HG03159 (cell line): ENCODE results near the gene SAV1.

ENCODE experiments used
- ATAC-seq: cut with Tn5 transposase; IDR thresholded peaks from one replicate; pipeline ENCODE4 v1.9.1; 2021; ENCODE audit warnings: mild to moderate bottlenecking, moderate library complexity; ENCODE audit not compliant: unreplicated experiment

SAV1 gene

DNA sequence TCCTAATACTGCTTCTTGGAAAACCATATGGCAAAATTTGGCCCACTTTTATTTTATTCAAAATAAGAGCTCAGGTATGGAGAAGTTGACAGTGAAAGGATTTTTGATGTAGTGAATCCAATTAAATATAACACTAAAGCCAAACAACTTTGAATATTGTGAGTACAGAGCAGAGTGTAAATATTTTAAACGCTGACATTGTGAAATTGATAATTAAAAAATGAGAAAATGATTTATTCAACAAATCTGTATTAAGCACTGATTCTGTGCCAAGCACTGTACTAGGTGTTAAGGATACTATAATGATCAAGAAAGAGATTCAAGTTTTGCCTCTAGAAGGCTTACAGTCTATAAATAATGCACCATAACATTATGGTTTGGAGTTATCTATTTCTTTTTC lies 57.6 kb downstream of the SAV1 start:
- ATAC-seq, result no peak

DNA sequence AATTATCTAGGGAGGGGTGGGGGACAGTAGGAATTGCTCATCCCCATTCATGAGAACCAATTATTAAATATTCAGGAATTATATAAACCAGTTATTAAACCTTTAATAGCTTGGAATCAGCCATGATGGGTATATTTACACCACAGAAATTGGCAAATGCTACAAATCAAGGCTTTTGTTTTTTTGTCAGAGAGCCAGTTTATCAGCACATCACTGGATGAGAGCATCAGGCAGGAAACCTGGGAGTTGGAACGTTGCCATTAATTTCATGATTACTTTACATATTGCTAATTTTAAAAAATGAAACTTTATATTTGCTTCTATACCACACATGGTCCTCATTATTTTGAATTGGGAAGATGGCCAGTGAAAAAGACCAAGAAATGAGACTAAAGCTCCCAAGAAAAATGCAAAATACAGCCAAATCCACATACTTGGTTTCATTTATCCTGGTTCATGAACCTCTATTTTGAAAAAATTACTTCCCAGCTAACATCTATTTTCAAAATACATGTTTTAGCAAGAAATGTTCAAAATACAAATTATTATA lies 59.7 kb downstream of the SAV1 start:
- no peak for ATAC-seq

DNA sequence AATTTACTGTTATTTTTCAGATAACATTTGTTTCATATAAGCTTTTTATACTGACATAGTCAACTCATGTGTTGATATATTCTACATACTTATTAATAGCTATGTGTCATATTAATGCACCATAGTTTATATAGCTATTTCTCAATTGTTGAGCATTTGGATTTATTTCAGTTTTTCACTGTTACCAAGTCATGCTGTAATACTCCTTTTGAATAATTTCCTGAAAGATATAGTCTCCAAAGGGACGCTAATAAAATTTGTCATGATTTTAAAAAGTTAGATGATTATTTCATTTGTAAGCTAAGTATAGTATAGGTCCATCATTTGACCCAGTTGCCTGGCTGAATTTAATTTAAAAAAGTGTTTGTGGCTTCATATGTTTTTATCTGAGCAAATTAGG lies 60.3 kb downstream of the SAV1 start:
- no peak for ATAC-seq

DNA sequence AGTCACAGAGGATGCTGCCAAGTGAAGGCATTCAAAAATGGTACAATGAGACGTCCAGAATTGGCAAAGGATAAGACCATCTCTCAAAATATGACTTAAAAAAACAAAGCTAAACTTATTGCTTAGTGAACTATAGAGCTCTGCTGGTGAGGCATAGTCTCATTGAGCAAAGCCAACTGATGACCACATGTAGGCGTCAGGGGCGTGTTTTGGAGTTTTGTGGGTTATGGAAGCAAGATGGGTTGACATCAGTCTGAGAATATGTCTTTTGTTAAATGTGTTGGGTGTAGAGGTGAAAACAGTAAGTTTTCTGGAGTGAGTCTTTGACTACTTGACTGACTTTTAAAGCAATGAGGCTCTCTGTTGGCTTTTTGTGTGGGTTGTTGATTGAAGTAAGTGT lies 60.9 kb downstream of the SAV1 start:
- ATAC-seq, result no peak

DNA sequence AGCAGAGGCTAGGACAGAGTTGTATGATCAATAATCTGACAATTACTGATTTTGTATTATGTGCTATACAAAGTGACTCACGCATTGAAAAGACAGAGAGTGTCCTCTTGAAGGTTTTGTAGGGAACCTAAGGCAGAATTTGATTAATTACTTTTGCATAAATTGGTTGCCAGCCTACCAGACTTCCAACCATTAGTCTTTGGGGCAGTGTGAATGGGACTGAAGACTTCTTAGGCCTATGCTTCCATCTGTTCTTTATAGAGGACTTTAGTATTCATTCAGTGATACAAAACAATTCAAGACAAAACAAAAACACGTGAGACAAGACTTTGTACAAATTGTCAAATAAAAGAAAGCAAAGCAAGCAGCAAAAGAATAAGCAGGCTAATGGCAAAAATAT lies 61.6 kb downstream of the SAV1 start:
- no peak for ATAC-seq

DNA sequence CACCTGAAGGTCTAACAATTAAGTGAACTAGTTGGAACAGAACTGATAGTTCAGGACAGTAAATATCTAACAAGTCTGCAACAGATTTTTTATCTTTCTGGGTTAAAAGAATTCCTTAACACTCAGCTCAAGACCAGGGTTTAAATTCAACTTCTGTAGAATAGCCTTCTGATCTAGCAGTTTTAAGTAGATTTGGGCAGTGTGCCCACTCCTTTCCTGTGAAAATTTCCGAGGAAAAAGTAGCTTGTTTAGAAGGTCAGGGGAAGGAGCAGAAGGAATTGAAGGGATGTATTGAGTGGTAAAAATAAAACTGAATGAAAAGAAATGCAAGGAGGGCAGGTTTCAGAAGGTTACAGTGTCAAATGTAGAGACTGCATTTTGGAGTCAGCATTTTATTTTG lies 62.3 kb downstream of the SAV1 start:
- no peak for ATAC-seq

DNA sequence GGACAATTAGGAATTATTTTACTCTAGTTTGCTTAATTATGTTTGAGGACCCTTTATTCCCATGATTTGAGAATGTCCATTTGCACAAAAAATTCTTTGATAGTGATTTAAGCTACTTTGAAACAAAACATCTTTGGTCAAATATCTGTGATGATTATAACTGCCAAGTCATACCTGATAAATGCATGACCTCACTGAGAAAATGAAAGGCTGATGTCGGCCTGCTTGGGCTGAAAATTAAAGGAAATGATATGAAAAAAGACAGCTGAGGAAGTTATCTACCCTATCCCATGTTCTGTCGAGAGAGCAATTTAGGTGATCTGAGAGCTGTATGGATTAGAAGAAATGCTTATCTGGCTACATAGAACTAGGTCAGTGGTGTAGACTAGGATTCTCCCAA lies 64.5 kb downstream of the SAV1 start:
- no peak for ATAC-seq

DNA sequence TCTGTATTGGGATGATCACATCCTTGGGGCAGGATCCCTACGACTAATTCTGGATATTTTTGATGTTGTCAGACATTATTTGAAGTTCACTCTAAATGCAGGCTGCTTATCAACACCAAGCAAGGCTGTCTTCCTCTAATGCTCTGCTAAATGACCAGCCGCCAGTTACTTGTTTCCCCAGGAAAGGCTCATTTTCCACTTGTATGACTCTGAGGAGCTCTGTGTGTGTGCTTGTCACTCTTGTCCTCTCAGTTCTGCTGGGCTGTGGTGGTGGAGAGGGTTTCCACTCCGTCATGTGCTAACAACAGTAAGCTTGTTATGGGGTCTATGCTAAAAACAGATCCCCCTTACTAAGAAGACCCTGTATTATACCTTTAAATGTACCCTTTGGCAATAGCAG lies 66.1 kb downstream of the SAV1 start:
- no peak for ATAC-seq

DNA sequence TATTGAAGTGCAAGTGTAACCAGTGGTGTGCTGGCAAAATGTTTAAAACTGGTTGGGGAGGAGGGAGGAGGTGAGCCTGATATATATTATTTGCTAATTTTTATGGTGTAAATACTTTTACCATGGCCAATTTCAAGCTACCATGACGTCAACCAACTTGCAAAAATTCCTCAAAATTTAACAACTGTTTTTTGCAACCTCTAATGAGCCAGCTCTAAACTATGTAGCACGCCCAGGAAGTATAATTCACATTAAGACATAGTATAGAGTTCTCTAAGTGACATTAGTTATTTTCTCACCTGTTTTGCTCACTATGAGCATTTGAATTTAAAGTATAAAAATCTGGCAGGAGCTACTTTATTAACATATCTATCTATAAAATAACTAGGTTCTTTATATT lies 66.7 kb downstream of the SAV1 start:
- no peak for ATAC-seq

DNA sequence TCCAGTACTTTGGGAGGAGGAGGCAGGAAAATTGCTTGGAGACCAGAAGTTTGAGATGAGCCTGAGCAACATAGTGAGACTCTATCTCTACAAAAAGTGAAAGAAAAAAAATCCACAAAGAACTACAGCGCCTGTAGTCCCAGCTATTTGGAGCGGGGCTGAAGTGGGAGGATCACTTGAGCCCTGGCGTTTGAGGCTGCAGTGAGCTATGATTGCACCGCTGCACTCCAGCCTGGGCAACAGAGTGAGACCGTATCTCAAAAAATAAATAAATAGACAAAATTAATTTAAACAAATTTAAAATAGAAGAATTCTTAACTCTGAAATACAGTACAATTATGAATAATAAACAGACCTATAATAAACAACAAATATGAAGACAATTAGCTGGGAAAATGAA lies 67.3 kb downstream of the SAV1 start:
- no peak for ATAC-seq

DNA sequence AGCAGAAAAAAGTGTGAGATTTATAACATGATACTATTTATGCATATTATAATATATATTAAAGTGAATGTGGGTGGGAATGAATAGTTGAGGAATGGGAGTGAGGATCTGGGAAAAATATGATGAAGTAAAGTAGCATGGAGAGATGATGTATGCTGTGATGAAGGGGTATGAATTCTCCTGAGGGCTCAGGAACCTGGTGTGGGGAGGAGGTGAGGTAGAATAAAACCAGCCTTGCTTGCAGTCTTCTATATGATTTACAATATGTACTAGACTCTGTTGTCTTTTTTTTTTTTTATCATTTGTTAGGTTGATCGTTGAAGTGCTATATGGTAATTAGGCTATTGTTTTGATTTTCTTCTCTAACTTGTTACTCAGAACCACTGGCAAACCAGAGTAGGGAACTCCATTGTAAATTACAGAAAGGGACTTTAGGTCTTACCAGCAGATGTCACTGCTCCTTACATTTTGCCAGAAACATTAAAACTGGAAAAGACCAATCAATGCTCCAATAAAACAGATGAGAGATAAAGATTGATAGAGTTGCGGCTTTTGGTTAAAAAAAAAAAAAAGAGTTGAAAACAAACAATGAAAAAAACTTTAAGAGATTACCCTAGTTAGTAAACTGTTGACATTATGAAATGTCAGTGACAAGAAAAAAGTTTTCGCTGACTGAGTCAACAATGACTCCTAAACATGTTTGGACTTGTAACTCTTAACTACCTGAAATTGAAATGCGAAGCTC lies 68.2 kb downstream of the SAV1 start:
- no peak for ATAC-seq

DNA sequence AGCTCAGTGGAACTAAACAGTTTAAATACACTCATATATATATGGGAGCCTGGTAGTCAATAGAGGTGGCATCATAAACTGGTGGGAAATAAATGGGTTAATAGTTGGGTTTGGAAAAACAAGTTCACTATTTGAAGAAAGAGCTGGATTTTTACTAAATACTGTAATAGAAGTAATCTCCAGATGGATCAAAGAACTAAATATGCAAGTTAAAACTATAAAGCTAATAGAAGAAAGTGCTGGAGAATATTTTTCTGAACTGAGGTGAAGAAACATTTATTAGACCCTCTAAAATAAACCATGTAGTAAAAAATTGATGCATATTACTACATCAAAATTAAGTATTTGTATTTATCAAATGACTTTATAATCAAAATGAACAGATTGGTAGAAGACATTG lies 69.3 kb downstream of the SAV1 start:
- no peak for ATAC-seq

DNA sequence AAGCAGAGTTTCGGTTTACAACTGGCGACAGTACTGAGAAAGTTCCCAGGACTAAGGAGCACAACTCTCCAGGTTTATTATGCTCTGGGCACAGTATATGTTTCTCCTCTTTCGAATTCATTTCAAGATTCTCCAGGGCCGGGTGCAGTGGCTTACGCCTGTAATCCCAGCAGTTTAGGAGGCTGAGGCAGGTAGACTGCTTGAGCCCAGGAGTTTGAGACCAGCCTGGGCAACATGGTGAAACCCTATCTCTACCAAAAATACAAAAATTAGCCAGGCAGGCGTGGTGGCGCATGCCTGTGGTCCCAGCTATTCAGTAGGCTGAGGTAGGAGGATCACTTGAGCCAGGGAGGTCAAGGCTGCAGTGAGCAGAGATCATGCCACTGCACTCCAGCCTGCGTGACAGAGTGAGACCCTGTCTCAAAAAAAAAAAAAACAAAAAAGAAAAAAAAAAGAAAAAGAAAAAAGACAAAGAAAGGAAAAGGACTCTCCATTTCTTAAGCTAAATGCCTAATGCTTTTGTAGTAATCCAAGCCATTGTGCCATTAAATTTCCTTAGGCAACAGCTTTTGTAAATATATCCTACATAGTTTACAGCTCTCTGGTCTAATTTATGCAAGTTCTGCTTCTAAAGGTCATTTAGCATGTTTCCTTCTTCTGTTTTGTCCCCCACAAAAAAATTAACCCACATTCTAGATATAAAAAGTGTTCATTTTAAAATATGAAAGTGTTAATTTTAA lies 73.4 kb downstream of the SAV1 start:
- ATAC-seq, result no peak

DNA sequence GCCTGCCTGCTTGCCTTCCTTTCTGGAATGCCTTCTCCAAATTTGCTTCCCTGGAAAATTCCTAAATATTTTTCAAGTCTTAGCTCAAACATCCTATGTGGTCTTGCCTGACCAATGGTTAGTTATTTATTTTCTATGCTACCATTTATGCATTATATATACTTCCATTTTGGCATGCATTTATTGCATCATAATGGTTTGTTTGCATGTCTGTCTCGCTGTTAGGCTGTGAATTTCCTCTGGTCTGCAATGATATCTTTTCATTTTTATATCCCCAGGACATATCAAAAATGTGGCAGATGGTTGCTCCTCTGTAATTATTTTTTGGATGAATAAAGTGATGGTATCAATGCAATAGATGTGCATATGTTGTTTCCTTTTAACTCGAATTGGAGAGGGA lies 77.6 kb downstream of the SAV1 start:
- no peak for ATAC-seq
